Liver (tissue), 9 donors: Measurements from ENCODE around the gene SLC35A1. TPM values are rescaled to one million over a fixed set of nuclear protein-coding genes. Genes with fewer than 3 reads are reported as not detected.

Experiments used
- DNase-seq: peaks from one replicate; pipeline ENCODE4 v3.0.0-alpha.2; 2017; ENCODE audit warnings: low spot score
- H3K27ac ChIP-seq, 2 donors: one replicate each; pipeline ENCODE4 v1.7.0; 2013; ENCODE audit warnings: inconsistent platforms in 2 of 2, low read length in 2 of 2, control low read depth in 1 of 2, low read depth in 1 of 2, mild to moderate bottlenecking in 1 of 2
- H3K27me3 ChIP-seq, 4 donors: one replicate each; pipeline versions ENCODE4 v1.6.1 to v1.7.0; 2013; ENCODE audit warnings: low read length in 3 of 4, inconsistent platforms in 1 of 4, mild to moderate bottlenecking in 1 of 4, moderate library complexity in 1 of 4; ENCODE audit not compliant: control insufficient read depth in 4 of 4, insufficient read depth in 4 of 4
- H3K36me3 ChIP-seq, 4 donors: one replicate each; pipeline versions ENCODE4 v1.6.1 to v1.7.0; 2013; ENCODE audit warnings: low read length in 3 of 4, mild to moderate bottlenecking in 3 of 4, low read depth in 1 of 4, moderate library complexity in 1 of 4; ENCODE audit not compliant: control insufficient read depth in 4 of 4, insufficient read depth in 3 of 4
- H3K4me1 ChIP-seq, 4 donors: one replicate each; pipeline versions ENCODE4 v1.6.1 to v1.7.0; 2013; ENCODE audit warnings: low read length in 3 of 4, mild to moderate bottlenecking in 3 of 4, moderate library complexity in 1 of 4; ENCODE audit not compliant: control insufficient read depth in 4 of 4, insufficient read depth in 4 of 4
- H3K4me3 ChIP-seq, 3 donors: one replicate each; pipeline versions ENCODE4 v1.6.1 to v1.7.0; 2013; ENCODE audit warnings: low read length in 3 of 3, control low read depth in 1 of 3, low read depth in 1 of 3, mild to moderate bottlenecking in 1 of 3
- H3K9ac ChIP-seq, 2 donors: one replicate each; pipeline ENCODE4 v1.7.0; 2013; ENCODE audit warnings: low read length in 2 of 2, mild to moderate bottlenecking in 2 of 2, moderate library complexity in 2 of 2, control low read depth in 1 of 2, low read depth in 1 of 2
- H3K9me3 ChIP-seq, 4 donors: one replicate each; pipeline versions ENCODE4 v1.6.1 to v1.7.0; 2013; ENCODE audit warnings: low read length in 3 of 4; ENCODE audit not compliant: control insufficient read depth in 4 of 4
- EGR1 ChIP-seq, 2 donors: IDR thresholded peaks; 2 replicates each; pipeline ENCODE4 v1.6.1; 2016 to 2018; ENCODE audit warnings: antibody characterized with exemption in 2 of 2, low read depth in 2 of 2
- FOXA1 ChIP-seq: IDR thresholded peaks from 2 replicates; pipeline ENCODE4 v1.6.1; 2016; ENCODE audit warnings: antibody characterized with exemption
- FOXA2 ChIP-seq: IDR thresholded peaks from 2 replicates; pipeline ENCODE4 v1.6.1; 2016; ENCODE audit warnings: antibody characterized with exemption
- GABPA ChIP-seq, 2 donors: IDR thresholded peaks in 1 of 2; conservative IDR thresholded peaks in 1 of 2; 2 replicates each; pipeline ENCODE4 v1.6.1; 2016; ENCODE audit warnings: antibody characterized with exemption in 2 of 2, mild to moderate bottlenecking in 1 of 2, moderate library complexity in 1 of 2
- HNF4A ChIP-seq, 2 donors: conservative IDR thresholded peaks; 2 replicates each; pipeline ENCODE4 v1.6.1; 2016; ENCODE audit warnings: antibody characterized with exemption in 2 of 2, mild to moderate bottlenecking in 2 of 2
- HNF4G ChIP-seq: IDR thresholded peaks from 2 replicates; pipeline ENCODE4 v1.6.1; 2016; ENCODE audit warnings: antibody characterized with exemption
- JUND ChIP-seq, 2 donors: IDR thresholded peaks; 2 replicates each; pipeline ENCODE4 v1.6.1; 2016; ENCODE audit warnings: antibody characterized with exemption in 2 of 2
- NR2F2 ChIP-seq: IDR thresholded peaks from 2 replicates; pipeline ENCODE4 v1.6.1; 2016; ENCODE audit warnings: antibody characterized with exemption
- RAD21 ChIP-seq, 2 donors: IDR thresholded peaks; 2 replicates each; pipeline ENCODE4 v1.6.1; 2016; ENCODE audit warnings: antibody characterized with exemption in 2 of 2, mild to moderate bottlenecking in 2 of 2
- RXRA ChIP-seq, 2 donors: IDR thresholded peaks; 2 replicates each; pipeline ENCODE4 v1.6.1; 2017 to 2018; ENCODE audit warnings: antibody characterized with exemption in 2 of 2, mild to moderate bottlenecking in 1 of 2
- SP1 ChIP-seq: IDR thresholded peaks from 2 replicates; pipeline ENCODE4 v1.6.1; 2018; ENCODE audit warnings: antibody characterized with exemption, mild to moderate bottlenecking
- TAF1 ChIP-seq: conservative IDR thresholded peaks from 2 replicates; pipeline ENCODE4 v1.6.1; 2016; ENCODE audit warnings: antibody characterized with exemption, mild to moderate bottlenecking
- YY1 ChIP-seq: IDR thresholded peaks from 2 replicates; pipeline ENCODE4 v1.6.1; 2016; ENCODE audit warnings: antibody characterized with exemption, mild to moderate bottlenecking
- WGBS: extraction: QIAGEN DNeasy Blood & Tissue Kit; methylation state at CpG from one replicate; pipeline ENCODE4 v1.1.7; 2013; 5-methylcytosine and 5-hydroxymethylcytosine counted together
- polyA plus RNA-seq, 2 donors: library from polyadenylated mRNA; stranded (reverse) in 1 of 2; unstranded in 1 of 2; fragments of 200-250 nt in 1 of 2; fragments of >200 nt in 1 of 2; fragmentation: Nextera tagmentation in 1 of 2; extraction: Ambion mirVana in 1 of 2; gene quantifications; one replicate each; pipeline versions ENCODE4 v1.2.1 to v1.2.3, GENCODE V29; 2013 to 2015
- total RNA-seq, 2 donors: library from RNA; depleted of rRNA; stranded (reverse); fragments of >200 nt; gene quantifications; one replicate each; pipeline ENCODE4 v1.2.3, GENCODE V29; 2014
- TF ChIP-seq, protein P1 (sequence below): IDR thresholded peaks from 2 replicates; pipeline ENCODE4 v1.6.1; 2016; ENCODE audit warnings: antibody characterized with exemption
- TF ChIP-seq, protein P2 (sequence below): IDR thresholded peaks from 2 replicates; pipeline ENCODE4 v1.6.1; 2016; ENCODE audit warnings: antibody characterized with exemption
- TF ChIP-seq, protein P3 (sequence below): fragments of 150-350 bp; IDR thresholded peaks from 2 replicates; pipeline ENCODE4 v1.5.1; 2017; ENCODE audit warnings: improper control_type of control experiment, low read depth, low read length; ENCODE audit not compliant: missing input control
- TF ChIP-seq, protein P4 (sequence below): IDR thresholded peaks from 2 replicates; pipeline ENCODE4 v1.6.1; 2016; ENCODE audit warnings: antibody characterized with exemption
- donor health status: healthy.
- donor health status: healthy.
- donor health status: healthy.
- donor health status: healthy.
- donor health status: healthy.

The SLC35A1 gene
- total and polyA plus RNA-seq, 4 donors: 9.0 to 13.7 (median 10.6) TPM

DNA sequence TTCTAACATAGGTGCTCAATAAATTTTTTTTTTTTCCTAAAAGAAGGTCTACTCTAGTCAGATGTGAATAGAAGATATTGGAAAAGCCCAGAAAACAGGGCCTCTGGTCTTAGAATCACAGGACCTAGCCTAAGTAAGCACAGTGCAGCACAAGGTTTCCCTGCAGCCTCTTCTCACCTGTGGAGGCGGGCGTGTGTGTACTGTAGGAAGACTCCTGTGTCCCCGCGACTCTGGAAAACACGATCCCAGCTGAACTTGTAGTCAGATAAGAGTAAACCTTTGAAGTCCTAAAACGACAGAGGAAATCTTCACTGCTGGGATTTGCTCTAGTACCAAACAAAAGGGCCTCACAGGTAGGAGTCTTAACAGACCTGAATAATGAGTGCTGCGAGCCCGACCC, 45.7 kb downstream of the SLC35A1 start:
- TF ChIP-seq HNF4G: no peak
- TF ChIP-seq RXRA (IDR thresholded peaks at IDR 0.05): no peak
- no peak for TF ChIP-seq YY1
- TF ChIP-seq EGR1 (IDR thresholded peaks at IDR 0.05; ENCODE audit: low read depth in 2 of 2): no peak
- TF ChIP-seq, protein P1, sequence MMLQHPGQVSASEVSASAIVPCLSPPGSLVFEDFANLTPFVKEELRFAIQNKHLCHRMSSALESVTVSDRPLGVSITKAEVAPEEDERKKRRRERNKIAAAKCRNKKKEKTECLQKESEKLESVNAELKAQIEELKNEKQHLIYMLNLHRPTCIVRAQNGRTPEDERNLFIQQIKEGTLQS: no peak
- TF ChIP-seq, protein P2, sequence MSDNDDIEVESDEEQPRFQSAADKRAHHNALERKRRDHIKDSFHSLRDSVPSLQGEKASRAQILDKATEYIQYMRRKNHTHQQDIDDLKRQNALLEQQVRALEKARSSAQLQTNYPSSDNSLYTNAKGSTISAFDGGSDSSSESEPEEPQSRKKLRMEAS: no peak
- TF ChIP-seq RAD21 (IDR thresholded peaks at IDR 0.05): no peak
- no peak for TF ChIP-seq TAF1
- no peak for TF ChIP-seq FOXA2
- TF ChIP-seq GABPA (IDR thresholded peaks at IDR 0.05 in 1 of 2, conservative IDR thresholded peaks at IDR 0.05 in 1 of 2): no peak
- TF ChIP-seq HNF4A (conservative IDR thresholded peaks at IDR 0.05): no peak
- no peak for TF ChIP-seq NR2F2
- TF ChIP-seq, protein P3, sequence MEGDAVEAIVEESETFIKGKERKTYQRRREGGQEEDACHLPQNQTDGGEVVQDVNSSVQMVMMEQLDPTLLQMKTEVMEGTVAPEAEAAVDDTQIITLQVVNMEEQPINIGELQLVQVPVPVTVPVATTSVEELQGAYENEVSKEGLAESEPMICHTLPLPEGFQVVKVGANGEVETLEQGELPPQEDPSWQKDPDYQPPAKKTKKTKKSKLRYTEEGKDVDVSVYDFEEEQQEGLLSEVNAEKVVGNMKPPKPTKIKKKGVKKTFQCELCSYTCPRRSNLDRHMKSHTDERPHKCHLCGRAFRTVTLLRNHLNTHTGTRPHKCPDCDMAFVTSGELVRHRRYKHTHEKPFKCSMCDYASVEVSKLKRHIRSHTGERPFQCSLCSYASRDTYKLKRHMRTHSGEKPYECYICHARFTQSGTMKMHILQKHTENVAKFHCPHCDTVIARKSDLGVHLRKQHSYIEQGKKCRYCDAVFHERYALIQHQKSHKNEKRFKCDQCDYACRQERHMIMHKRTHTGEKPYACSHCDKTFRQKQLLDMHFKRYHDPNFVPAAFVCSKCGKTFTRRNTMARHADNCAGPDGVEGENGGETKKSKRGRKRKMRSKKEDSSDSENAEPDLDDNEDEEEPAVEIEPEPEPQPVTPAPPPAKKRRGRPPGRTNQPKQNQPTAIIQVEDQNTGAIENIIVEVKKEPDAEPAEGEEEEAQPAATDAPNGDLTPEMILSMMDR: no peak
- no peak for TF ChIP-seq FOXA1
- TF ChIP-seq SP1: no peak
- Histone ChIP-seq H3K4me1 (no peaks in the 10 kb centered on the region), H3K36me3 (peaks cover 8 to 40% (median 28%) of the 10 kb centered on the region in 4 donors), H3K27me3 (no peaks in the 10 kb centered on the region), H3K27ac (no peak overlapping the region), H3K4me3 (no peak overlapping the region), H3K9me3 (no peaks in the 10 kb centered on the region), H3K9ac (no peak overlapping the region)
- DNase-seq: no peak
- WGBS: 97% methylated on average over 8 of the region's 8 CpGs

DNA sequence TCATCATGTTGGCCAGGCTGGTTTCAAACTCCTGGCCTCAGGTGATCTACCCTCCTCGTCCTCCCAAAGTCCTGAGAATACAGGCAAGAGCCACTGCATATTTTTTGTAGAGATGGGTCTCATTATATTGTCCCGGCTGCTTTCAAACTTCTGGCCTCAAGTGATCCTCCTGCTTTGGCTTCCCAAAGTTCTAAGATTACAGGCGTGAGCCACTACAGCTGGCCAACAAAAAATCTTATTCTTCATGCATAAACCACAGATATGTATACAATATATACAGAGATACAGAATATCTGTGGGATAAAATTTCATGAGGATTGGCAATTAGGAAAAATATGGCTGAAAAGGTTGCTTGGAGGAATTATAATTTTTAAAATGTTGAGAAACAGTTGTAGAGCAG, 49.9 kb downstream of the SLC35A1 start:
- Histone ChIP-seq H3K9ac (no peak overlapping the region), H3K4me3 (no peak overlapping the region), H3K27ac (no peak overlapping the region), H3K9me3 (no peaks in the 10 kb centered on the region), H3K27me3 (no peaks in the 10 kb centered on the region), H3K36me3 (peaks cover 8 to 32% (median 17%) of the 10 kb centered on the region in 4 donors), H3K4me1 (no peaks in the 10 kb centered on the region)
- over 99% methylated on average over 3 of the region's 3 CpGs for WGBS
- DNase-seq: no peak
- TF ChIP-seq EGR1 (IDR thresholded peaks at IDR 0.05; ENCODE audit: low read depth in 2 of 2): no peak
- TF ChIP-seq HNF4G: no peak
- TF ChIP-seq JUND (IDR thresholded peaks at IDR 0.05): no peak
- TF ChIP-seq YY1: no peak
- no peak for TF ChIP-seq FOXA1
- TF ChIP-seq RXRA (IDR thresholded peaks at IDR 0.05): no peak
- TF ChIP-seq FOXA2: no peak
- TF ChIP-seq TAF1: no peak
- TF ChIP-seq GABPA (IDR thresholded peaks at IDR 0.05 in 1 of 2, conservative IDR thresholded peaks at IDR 0.05 in 1 of 2): no peak
- TF ChIP-seq, protein P4, sequence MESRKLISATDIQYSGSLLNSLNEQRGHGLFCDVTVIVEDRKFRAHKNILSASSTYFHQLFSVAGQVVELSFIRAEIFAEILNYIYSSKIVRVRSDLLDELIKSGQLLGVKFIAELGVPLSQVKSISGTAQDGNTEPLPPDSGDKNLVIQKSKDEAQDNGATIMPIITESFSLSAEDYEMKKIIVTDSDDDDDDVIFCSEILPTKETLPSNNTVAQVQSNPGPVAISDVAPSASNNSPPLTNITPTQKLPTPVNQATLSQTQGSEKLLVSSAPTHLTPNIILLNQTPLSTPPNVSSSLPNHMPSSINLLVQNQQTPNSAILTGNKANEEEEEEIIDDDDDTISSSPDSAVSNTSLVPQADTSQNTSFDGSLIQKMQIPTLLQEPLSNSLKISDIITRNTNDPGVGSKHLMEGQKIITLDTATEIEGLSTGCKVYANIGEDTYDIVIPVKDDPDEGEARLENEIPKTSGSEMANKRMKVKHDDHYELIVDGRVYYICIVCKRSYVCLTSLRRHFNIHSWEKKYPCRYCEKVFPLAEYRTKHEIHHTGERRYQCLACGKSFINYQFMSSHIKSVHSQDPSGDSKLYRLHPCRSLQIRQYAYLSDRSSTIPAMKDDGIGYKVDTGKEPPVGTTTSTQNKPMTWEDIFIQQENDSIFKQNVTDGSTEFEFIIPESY: no peak
- TF ChIP-seq, protein P2: no peak
- TF ChIP-seq, protein P1: no peak
- TF ChIP-seq, protein P3: no peak
- TF ChIP-seq SP1: no peak
- TF ChIP-seq NR2F2: no peak
